Activated CD8-positive, alpha-beta memory T cell treated with anti-CD3 and anti-CD28 coated beads for 36 hours (primary cell): Measurements from ENCODE around the gene TARM1. TPM values are rescaled to one million over a fixed set of nuclear protein-coding genes. Genes with fewer than 3 reads are reported as not detected.

ENCODE experiments used
- CTCF ChIA-PET: fragments of 350-600 bp; sonication (Branson Sonifier 250); formaldehyde crosslinking; loops from one replicate; lab custom pipeline; 2021; ENCODE audit warnings: antibody characterized with exemption; lab: Charles Lee
- POLR2A ChIA-PET: fragments of 350-600 bp; sonication (Branson Sonifier 250); formaldehyde crosslinking; loops from one replicate; lab custom pipeline; 2021; ENCODE audit warnings: antibody characterized with exemption; lab: Charles Lee
- total RNA-seq, 2 experiments: library from RNA; stranded (reverse); gene quantifications; one replicate each; pipeline ENCODE4 v1.2.3, GENCODE V29; 2021

TARM1 gene
- total RNA-seq = not detected

DNA sequence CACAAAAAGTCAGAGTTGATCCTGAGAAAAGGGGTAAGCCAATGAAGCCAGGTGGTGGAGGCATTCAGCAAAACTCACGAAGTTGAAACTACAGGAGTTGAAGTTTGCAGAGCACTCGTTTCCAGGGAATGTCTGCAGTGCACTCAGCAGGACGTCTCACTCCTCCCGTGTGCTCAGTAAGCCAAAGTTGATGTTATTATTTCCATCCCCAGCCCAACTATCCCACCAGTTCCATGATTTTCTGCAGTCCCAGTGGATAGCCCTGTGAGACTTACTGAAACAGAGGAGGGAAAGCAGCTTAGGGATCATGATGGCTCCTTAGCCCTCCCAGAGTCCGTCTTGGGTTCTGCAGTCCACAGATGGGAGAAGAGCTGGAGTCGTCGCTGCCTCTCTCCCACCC lies at the start of gene TARM1:
Gene TARM1 (minus strand): TSS at position 334 of the 400 bp plus-strand sequence. CDS start 25 bp downstream, at position 309.
- ChIA-PET CTCF (no interaction called here), POLR2A (no interaction called here)

DNA sequence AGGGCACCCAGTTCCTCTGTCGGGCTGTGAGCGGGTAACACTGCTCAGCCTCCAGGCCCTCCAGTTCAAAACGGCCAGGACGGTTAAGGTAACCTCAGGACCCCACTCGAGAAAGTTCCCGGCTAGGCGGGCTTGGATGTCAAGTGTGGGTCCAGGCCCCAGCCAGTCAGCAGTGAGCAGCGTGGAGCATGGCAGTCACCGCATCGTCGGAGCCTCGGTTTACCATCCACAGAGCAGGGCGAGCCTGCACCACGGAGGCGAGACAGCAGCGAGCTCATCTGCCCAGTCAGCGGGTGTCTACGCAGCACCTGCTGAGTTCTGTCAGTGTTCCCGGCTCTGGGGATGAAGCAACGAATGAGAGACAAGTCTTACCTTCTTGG lies 48.4 kb upstream of the TARM1 start:
- POLR2A ChIA-PET = no interaction called here

DNA sequence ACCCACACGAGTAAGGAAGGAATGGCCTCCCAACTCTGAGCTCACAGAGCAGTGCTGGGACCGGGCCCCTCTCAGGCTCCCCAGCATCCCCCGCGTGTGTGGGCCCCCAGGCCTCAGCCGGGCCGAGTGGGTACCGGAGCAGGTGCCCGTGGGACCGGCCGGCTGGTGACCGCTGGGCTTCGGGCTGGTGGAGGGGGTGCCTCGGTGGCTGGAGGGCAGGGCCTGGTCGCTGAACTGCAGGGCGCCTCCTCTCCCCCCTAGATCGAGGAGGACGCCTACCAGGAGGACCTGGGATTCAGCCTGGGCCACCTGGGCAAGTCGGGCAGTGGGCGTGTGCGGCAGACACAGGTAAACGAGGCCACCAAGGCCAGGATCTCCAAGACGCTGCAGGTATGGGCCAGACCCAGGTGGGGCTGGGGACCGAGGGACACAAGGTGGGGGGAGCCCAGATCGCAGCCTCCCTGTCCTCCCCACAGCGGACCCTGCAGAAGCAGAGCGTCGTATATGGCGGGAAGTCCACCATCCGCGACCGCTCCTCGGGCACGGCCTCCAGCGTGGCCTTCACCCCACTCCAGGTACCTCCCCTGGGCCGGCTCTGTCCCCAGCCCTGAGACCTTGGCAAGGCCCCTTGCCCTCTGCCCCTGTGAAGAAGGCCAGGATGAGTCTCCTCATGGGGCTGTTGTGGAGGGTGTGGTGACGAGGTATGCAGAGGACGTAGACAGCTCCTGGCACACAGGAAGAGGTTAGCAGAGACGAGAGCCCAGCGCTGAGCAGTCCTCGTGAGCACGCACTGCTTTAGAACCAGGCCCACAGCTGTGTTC lies 47.8 kb upstream of the TARM1 start:
- POLR2A ChIA-PET = no interaction called here

More for the DNA sequence above, 48.4 kb upstream of the TARM1 start:
- CTCF ChIA-PET = no interaction called here

DNA sequence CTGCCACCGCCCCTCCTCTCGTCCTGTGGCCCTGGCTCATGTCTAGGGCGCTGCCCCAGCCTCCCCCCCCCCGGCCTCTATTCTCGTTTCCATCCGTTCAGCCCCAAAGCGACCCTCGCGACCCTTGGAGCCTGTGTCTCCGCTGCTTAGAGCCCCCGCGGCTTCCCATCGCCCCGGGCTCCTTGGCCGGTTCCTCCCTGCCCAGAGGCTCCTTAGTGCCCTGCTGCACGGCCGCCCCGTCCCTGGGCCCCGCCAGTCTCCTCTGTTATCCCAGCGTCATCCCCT lies 47.2 kb upstream of the TARM1 start:
- CTCF ChIA-PET = no interaction called here
- POLR2A ChIA-PET = no interaction called here

More for the DNA sequence above, 47.8 kb upstream of the TARM1 start:
- CTCF ChIA-PET = no interaction called here

DNA sequence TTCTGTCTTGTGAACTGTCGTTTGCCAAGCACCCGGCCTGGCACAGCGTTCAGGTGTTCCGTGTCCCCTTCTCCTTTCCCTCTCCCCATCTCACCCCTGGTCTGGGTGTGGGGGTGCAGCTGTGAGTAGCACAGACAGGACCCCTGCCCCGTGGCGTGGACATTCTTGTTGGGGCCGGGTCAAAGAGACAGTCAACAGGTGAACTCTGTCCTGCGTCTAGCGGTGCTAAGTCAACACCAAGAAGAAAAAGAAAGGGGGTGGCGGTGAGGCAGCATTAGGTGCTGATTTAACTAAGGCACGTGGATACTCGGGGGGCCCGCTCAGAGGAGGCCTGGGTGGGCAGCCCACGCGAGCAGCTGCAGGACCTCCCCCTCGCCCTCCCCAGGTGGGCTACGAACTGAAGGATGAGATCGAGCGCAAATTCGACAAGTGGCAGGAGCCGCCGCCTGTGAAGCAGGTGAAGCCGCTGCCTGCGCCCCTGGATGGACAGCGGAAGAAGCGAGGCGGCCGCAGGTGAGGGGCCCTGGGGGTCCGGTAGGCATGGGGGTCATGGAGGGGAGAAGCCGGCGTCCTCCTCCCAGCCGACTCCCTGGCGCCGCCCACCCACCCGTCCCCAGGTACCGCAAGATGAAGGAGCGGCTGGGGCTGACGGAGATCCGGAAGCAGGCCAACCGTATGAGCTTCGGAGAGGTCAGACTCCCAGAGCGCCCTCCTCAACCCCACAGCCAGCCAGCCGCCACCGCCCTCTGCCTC lies 46.7 kb upstream of the TARM1 start:
- ChIA-PET CTCF (no interaction called here), POLR2A (no interaction called here)

DNA sequence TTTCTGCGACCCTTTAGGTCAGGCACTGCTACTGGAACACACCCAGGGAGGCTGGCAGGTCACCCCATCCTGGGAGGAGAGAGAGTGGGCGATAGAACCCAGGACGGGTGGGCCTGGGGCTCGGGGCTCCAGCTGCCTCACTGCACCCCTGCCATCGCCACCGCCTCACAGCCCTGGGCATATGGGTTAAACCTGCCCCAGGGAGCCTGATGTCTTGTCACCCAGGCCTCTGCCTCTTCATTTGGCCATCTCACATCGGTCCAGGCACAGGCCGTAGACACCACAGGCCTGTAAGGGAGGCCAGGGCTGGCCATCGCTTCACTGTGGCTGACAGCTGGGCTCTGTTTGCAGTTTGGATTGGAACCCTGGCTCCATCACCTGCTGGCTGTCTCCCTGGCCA lies 44.5 kb upstream of the TARM1 start:
- ChIA-PET POLR2A (no interaction called here), CTCF (no interaction called here)

DNA sequence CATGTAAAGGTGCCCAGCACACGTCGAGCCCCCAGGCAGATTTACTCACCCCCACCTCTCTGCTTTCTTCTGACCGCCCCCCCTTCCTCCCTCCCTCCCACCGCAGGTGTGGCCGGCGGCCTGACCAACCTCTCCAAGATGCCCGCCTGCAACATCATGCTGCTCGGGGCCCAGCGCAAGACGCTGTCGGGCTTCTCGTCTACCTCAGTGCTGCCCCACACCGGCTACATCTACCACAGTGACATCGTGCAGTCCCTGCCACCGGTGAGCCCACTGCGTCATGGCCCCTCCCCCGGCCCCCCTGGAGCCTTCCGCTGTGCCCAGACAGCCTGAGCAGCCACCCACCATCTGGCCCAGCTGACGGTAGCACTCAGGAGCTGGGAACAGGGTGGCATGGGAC lies 43.2 kb upstream of the TARM1 start:
- POLR2A ChIA-PET = no interaction called here
- CTCF ChIA-PET = no interaction called here

DNA sequence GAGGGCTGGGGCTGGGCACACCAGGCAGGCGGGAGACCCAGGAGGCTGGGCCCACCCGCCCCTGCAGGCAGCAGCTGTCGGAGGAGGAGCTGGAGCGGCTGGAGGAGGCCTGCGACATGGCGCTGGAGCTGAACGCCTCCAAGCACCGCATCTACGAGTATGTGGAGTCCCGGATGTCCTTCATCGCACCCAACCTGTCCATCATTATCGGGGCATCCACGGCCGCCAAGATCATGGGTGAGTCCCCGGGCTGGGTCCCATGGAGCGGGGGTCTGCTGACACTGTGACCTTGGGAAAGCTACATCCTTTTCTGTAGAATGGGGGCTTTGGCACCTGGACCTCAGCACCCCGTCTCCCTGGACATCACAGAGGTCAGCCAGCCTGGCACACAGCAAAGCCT lies 42.5 kb upstream of the TARM1 start:
- CTCF ChIA-PET = no interaction called here
- POLR2A ChIA-PET = no interaction called here

DNA sequence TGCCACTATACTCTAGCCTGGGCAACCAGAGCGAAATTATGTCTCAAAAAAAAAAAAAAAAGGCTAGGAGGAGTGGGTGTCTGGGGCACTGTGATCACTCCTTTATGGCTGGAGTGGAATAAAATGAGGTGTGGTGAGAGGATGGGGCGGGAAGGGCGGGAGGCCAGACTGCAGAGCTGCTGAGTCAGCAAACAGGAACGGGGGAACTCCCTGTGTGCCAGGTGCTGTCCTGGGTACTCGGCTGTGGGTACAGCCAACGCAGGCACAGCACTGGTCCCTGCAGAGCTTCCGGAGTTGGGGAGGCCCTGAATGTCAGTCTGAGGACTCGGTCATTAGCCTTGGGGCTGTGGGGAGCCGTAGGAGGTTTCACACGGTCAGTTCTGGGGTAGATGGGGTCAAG lies 40.1 kb upstream of the TARM1 start:
- CTCF ChIA-PET = no interaction called here
- POLR2A ChIA-PET = interaction anchor here (0.6 to 0.7 kb wide), 2 partner anchors 17 to 261 kb away, joined by 3 to 7 read pairs; no protein-coding TSS in a partner anchor

DNA sequence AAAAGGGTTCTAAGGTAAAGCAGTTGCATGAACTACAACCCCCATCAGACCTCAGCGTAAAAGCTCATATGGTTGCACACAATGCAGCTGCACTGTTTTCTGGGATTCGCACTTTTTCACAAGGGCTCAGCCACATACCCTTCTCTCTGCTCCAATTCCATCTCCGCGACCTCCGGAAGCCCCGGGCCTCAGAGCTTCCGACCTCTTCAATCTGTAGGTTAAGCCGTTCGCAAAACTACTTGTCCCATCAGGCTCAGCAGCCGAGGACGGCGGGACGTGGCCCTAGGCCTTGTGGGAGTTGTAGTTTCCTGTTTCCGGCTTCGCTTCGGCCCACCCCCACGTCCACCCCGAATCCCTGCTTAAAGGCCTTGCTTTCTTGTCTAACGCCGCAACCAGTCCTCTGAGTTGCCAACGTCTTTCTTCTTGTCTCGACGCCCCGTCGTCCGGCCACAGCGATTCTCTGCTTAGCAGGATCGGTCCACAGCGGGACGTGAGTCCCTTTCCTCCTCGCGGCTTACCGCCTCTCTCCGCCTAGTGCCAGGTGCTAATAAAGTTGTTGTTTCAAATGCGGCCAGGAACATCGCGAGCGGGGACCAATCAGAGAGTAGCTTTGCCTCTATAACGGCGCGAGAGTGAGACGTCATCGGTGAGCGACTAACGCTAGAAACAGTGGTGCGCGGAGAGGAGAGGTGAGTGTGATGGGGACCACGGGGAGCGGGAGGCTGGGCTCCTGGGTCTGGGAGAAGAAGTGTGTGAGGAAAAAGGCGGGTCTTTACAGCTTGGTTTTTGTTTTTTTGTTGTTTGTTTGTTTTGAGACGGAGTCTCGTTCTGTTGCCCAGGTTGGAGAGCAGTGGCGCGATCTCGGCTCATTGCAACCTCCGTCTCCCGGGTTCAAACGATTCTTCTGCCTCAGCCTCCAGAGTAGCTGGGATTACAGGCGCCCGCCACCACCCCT lies 34.2 kb upstream of the TARM1 start, which contains the start of the genes PRPF31 and TFPT:
Gene PRPF31 (plus strand): TSS at position 646 of the 955 bp plus-strand sequence. CDS start 2,525 bp downstream, outside the sequence.
Gene TFPT (minus strand): TSS at position 549 of the 955 bp plus-strand sequence. CDS start 388 bp downstream, at position 161.
- ChIA-PET POLR2A (interaction anchor here (2.2 to 2.4 kb wide), 2 partner anchors 13 to 22 kb away, joined by 13 to 15 read pairs; partner anchors contain the start of genes CNOT3 and NDUFA3), CTCF (interaction anchor here (0.5 to 2.1 kb wide), 4 partner anchors 11 to 372 kb away, joined by 4 to 7 read pairs (median 4); partner anchors contain the start of gene LENG1)

DNA sequence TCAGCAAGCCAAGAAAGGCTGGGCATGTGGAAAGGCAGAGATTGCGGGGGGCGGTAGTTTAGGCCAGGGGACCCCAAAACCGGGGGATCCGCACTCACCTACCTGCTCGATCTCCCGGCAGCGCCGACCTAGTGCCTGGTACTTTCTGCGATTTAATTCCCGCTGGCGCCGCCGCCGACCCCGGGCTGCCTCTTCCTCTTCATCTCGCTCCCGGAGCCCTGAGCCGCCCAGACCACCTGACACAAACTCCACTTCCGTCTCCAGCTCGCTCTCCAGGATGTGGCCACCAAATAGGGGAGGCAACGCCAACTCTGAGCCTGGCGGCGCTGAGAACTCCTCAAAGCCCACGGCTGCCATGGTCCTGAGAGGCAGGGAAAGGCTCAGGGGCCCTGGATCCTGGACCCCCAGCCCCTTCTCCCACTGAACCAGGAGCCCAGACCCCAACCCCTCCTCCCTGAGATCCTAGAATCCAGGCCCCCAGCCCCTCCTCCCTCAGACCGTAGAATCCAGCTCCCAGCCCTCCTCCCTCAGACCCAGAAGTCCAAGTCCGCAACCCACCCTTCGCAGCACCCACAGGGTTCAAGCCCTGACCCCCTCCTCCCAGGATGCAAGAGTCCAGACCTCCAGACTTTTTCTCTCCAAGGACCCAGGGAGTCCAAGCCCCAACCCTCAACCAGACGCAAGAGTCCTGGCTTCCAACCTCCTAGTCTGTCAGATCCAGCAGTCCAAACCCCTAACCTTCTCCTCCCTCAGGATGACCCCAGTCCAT lies 33.4 kb upstream of the TARM1 start:
- CTCF ChIA-PET = interaction anchor here (0.7 to 2.1 kb wide), 3 partner anchors 11 to 45 kb away, joined by 3 to 7 read pairs (median 5); partner anchors contain the start of gene LENG1
- POLR2A ChIA-PET = interaction anchor here (2.2 to 2.4 kb wide), 2 partner anchors 12 to 23 kb away, joined by 13 to 15 read pairs; partner anchors contain the start of genes CNOT3 and NDUFA3

DNA sequence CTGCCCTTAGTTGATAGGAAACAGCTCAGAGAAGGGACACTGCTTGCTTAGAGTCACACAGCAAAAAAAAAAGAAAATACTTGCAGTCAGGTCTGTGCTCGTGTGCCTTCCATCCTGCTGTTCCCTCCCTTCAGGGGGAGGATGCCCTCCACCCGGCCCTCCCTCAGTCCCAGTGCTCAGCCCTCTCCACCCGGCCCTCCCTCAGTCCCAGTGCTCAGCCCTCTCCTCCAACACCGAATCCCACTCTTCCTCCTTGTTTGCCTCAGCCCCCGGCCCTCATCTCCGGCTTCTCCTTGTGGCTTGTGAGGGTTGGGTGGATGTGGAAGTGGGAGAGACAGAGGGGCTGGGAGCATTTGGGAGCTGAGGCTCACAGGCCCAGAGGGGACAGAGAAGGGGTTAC lies 28.5 kb upstream of the TARM1 start:
- CTCF ChIA-PET = no interaction called here

DNA sequence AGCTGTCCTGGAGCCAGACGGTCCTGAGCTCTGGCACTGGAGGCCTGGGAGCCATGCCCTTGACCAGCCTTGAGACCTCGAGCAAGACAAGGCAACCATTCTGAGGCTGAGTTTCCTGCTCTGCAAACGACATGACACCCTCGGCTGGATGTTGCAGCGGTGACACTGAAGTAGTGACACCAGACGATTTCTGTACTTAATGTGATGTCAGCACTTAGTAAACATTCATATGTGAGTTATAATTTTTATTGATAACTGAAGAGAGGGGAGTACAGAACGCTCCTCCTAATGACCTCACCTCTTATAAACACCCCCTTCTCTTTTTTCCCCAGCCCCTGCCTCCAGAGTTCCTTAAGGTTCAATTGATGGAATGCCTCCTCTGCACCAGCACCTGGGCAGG lies 27.3 kb upstream of the TARM1 start:
- ChIA-PET CTCF (no interaction called here), POLR2A (no interaction called here)

More for the DNA sequence above, 28.5 kb upstream of the TARM1 start:
- POLR2A ChIA-PET = no interaction called here

DNA sequence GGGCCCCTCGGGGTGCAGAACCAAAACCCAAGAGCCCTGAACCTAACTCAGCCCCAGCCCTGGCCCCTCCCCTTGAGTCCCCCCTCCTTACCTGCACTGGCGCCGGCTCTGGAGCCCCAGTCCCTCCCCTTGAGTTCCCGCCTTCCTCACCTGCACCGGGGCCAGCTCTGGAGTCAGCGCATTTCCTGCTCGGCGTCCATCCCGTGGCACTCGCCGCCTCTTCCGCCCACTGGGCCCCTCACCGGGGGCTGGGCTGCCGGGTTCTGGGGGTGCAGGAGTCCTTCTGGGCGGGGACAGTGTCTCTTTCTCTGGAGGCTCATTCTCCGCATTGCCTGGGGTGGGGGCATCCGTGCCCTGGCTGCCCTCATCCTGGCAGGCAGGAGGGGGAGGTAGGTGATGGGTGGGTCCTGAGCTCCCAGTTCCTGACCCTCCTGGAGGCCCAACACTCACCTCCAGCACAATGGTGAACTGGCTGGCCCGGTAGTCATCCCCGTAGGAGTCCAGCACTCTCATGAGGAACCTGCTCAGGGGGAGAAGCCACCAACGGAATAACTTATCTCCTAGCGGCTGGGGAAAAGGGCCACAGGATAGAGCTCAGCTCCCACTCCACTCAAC lies 26.8 kb upstream of the TARM1 start:
- CTCF ChIA-PET = no interaction called here
- POLR2A ChIA-PET = no interaction called here

DNA sequence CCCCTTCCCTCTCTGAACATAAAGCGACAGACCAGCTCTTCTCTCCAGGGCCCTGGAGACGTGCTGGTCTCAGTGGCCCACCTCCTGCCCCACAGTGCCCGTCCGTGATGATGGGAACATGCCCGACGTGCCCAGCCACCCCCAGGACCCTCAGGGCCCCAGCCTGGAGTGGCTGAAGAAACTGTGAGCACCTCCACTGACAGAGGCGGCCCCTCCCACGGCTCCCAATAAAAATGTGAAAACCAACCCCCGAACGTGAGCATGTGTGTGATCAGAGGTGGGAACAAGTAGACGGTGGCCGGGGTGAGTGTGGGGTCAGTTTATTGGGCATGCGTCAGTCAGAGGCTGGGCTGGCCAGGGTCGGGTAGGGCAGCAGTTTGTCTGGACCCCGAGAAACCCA lies 25.6 kb upstream of the TARM1 start:
- ChIA-PET CTCF (no interaction called here), POLR2A (no interaction called here)

DNA sequence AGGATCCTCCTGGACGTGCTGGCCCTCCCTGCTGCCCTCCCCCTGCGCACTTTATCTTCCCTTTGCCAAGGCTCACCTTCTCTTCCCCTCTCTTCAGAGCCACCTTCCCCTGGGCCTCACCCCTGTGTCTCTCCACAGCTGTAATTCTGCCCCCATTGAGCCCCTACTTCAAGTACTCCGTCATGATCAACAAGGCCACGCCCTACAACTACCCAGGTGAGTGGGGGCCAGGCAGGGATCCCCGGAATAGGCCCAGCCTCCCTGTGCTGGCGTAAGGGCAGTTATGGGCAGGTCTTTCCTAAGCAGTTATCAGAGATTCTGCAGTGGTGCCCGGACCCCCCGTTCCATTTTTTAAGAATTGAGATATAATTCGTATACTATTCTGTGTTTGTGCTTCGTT lies 24.6 kb upstream of the TARM1 start:
- ChIA-PET POLR2A (no interaction called here), CTCF (interaction anchor here (0.7 kb wide), 1 partner anchor 11 kb away, joined by 4 read pairs; no protein-coding TSS in a partner anchor)

DNA sequence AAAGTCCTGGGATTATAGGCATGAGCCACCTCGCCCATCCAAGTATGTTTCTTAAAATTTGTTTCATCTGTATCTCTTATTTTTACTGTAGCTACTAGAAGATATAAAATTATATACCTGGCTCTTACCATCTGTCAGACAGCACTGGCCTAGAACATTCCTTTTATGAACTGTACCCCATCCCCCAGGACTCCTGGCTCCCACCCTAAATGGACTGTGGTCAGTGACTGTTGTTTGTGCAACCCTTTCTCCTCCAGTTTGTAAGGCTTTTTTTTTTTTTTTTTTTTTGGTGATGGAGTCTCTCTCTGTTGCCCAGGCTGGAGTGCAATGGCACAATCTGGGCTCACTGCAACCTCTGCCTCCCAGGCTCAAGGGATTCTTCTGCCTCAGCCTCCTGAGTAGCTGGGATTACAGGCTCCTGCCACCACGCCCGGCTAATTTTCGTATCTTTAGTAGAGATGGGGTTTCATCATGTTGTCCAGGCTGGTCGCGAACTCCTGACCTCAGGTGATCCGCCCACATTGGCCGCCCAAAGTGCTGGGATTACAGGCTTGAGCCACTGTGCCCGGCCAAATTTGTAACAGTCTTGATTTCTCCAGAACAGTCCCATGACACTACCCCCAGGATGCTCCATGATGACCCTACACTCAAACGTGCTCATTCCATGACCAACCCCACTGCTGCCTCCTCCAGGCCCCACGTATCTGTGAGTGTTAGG lies 24.0 kb upstream of the TARM1 start:
- ChIA-PET CTCF (interaction anchor here (0.7 kb wide), 1 partner anchor 10 kb away, joined by 4 read pairs; no protein-coding TSS in a partner anchor), POLR2A (no interaction called here)
